Left lobe of liver (tissue), 2 donors: ENCODE results near the gene MXD3. TPM values are rescaled to one million over a fixed set of nuclear protein-coding genes. Genes with fewer than 3 reads are reported as not detected.
"Not testable (repeated sequence)": the region's sequence is repeated elsewhere in the genome, so short reads cannot be mapped to it uniquely, and the experiment has no call there.

Experiments
- ATAC-seq: fragments of 200-7000 bp; cut with Tn5 transposase; one replicate; pipeline ENCODE4 v1.9.1; 2020; ENCODE audit warnings: mild to moderate bottlenecking, moderate library complexity
- DNase-seq: peaks from one replicate; pipeline ENCODE4 v3.0.0-alpha.2; 2020; ENCODE audit warnings: low spot score
- total RNA-seq: library from RNA; stranded (reverse); gene quantifications from one replicate; pipeline ENCODE4 v1.2.1, GENCODE V29; 2021
- donor health status: DM: no; HTN: no; CAD: no; lungs with moderate emphysema.
- donor health status: DM: no; HTN: yes; CAD: no.

Gene MXD3
- total RNA-seq, 1 donor from 2014 or later: 9.4 TPM

DNA sequence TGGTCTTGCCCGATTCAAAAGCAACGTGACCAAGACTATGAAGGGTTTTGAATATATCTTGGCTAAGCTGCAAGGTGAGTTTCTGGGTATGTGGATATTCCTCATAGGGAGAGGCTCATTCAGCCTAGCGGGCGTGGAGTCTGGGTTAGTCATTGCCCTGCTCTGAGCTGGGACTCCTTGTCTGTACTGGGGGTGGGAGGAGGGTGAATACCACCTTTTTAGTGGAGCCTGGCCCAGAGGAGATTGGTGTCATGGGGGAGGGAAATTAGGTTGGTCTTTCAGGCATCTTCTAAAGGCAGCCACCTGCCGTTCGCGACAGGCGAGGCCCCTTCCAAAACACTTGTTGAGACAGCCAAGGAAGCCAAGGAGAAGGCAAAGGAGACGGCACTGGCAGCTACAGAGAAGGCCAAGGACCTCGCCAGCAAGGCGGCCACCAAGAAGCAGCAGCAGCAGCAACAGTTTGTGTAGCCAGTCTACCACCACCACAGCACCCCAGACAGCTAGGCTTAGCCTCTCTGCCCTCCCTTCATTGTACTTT, 5.5 kb downstream of the MXD3 start:
- DNase-seq, ATAC-seq: not testable (repeated sequence)

DNA sequence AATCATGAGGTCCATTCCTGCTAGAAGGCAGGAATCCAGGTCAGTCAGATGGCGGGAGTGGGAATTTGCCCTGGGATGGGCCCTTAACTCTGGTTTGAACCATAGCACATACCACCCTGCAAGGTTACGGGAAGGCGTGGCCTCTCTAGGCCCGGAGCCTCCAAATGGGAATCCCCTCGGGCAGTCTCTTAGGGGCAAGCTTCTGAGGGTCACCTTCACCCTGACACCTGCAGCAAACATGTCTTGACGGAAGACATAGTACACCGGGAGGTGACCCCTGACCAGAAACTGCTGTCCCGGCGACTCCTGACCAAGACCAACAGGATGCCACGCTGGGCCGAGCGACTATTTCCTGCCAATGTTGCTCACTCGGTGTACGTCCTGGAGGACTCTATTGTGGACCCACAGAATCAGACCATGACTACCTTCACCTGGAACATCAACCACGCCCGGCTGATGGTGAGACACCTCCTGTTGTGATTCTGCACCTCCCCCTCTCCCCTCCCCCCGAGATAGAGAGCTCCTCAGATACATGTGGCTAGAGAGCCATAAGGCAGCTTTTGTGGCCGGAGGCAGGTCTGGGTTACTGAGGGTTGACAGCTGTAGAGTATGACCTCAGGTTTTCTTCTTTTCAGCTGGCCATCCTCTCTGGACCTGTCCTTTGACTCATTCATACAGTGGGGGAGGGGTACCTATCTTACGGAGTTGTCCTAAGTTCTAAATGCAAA, 7.1 kb downstream of the MXD3 start:
- DNase-seq (no peak), ATAC-seq (peak; percentile 12)

DNA sequence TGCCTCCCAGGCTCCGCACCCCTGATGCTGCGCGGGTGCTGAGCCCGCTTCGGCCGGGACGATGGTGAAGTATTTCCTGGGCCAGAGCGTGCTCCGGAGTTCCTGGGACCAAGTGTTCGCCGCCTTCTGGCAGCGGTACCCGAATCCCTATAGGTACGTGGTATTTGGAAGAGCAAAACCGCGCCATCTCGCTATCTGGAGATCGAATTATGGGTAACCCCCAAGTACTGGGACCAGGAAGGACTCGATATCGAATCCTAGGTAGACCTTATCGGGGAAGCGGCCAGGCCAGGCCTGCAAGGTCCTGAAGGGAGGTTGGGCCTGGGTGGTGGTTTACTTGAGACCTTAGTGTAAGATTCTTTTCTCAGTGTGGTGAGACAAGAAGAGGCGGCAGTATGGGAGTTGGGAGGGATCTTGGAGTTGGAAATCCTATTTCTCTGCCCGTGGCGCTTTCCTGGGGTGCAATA, 7.7 kb downstream of the MXD3 start:
- DNase-seq: no peak
- peak; percentile 3 for ATAC-seq

DNA sequence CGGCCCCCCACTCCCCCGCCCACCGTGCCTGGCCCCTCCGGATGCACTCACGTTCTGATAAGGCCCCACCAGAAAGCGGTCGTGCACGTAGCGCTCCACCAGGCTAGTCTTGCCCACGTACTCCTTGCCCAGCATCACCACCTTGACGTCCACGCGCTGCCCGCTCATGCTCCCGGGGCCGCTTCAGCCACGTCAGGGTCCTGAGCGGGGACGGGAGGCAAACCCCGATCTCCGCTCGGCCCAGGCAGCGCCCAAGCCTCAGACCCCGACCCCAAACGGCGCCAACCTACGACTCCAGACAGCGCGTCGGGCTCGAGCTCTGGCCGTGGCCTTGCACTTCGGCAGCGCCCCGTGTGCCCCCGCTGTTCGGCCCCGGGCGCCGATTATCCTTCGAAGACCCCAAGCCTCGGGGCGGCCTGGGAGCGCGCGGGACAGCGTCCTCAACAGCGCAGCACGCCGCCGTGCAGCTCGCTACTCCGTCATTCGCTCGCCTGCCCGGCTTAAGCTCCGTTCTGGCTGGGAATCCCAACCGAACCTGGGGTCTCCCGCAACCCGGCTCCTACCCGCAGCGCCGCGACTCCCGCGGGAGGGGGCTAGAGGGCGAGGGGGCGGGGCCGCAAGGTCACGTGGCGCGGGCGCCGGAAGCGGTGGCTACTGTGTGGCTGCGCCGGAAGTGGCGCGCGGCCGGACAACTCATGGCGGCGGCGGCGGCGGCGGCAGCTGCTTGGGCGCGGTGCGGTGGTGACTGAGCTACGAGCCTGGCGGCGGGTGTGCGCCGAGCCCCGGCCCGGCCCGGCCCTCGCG, 8.4 kb downstream of the MXD3 start, which contains the start of the genes PRELID1 and RAB24:
PRELID1 (plus strand) TSS at position 679 of the 804 bp plus-strand sequence. CDS start 187 bp downstream, outside the sequence.
RAB24 (minus strand) TSS at position 599 of the 804 bp plus-strand sequence; CDS start at position 168, 431 bp downstream.
- DNase-seq: peak; percentile 91
- peak; percentile 81 for ATAC-seq

DNA sequence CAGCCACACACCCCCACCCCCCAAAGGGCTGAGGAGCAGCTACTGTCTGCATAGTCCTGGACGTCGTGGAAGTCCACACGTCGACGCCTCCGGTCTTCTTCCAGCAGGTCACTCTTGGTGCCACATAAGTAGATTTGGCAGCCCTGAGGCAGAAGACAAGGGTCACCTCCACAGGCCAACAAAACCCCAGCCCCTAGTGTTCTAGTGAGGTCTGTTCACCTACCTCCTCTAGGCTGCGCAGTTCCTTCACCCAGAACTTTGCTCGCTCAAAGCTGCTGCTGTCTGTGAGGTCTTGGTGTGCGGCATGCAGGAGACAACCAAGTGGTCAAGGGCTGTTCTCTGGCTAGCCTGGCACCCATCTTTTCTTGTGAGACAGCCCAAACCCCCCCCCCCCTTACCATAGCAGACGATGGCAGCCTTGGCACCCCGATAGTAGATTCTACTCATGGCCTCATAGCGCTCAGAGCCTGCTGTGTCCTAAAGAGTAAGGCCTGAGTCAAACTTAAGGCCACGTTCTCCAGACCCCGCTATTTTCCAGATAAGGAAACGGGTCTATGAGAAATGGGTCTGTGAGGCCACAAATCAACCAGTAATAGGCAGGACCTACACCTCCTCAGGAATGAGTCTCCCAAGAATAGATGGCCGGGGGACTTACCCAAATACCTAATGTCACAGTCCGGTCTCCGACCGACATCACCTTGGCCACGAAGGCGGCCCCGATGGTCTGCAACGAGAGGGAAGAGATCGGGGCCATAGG, 9.2 kb downstream of the MXD3 start:
- ATAC-seq (peak; percentile 1), DNase-seq (no peak)

DNA sequence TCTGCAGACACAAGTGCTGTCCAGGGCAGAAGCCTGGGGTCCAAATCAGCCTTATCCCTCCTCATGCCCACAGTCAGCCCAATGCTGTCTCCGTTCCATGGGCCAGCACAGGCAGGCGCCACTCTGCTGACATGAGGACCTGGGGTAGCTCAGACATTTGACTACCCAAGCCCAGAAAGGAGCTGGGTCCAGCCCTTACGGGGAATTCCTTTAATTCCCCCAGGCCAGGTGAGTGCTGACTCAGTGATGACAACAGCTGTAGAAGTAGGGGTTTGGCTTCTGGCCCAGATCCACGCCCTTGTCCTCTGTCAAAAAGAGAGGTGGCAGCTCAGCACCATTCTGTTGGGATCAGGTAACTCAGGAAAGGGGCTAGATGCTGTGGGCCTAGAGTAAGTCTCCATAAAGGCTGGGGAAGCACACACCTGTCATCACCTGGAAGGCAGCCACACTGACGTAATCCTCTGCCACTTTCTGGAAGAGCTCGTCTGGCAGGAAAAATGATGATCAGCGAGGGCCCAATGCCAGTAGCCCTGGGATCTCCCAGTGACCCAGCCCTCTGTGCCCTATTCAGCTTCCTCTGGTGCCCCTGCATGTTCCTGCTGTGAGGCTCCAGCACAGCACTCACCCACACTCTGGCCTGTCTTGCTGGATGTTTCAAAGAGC, 10.1 kb downstream of the MXD3 start:
- DNase-seq: peak; percentile 92

DNA sequence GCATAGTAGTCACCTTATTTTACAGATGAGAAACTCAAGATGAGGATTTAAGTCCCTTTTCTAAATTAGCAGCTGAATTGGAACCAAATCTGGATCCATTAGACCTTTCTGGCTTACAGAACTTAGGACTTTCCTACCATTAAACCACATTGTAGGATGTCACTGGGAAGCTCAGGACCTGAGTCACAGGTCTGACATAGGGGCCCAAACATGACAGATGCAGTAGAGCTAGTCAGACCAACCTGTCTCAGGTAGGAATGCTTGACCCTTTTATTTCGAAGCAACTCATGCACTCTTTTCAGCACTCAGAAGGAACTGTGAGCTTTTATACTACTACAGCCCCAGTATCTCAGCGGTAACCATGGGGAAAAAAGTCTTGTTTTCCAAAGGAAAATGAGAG, 10.7 kb downstream of the MXD3 start:
- no peak for DNase-seq
- ATAC-seq: no peak

More for the DNA sequence above, 10.1 kb downstream of the MXD3 start:
- ATAC-seq: peak; percentile 68

DNA sequence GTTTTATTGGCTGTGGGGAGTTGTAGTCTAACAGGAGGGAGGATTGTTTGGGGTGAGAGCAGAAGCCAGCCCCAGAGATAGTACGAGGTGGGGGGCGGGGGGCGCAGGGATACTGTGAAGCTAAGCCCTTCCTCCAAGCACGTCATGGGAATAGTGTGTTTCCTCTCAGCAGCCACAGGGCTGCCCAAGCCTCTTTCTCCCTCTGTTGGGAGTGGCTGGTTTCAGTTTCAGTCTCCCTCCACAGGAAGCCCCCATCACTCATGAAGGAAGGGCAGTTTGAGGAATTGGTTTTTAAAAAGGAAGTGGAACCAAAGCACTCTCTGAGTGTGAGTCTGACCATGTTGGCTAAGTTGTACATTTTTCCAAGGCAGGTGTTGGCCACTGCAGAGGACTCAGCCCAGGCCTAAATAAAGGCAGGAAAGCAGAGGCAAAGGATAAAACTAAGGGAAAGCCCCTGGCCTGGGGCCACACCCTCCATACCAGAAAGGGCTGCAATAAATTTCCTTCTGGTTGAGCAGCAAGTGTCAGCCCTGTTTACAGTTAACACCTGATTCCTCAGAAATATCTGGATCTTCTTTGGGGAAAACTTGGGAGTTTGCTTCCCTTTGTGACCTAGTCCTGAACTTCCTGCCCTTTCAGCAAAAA, 11.3 kb downstream of the MXD3 start:
- ATAC-seq (no peak), DNase-seq (no peak)

DNA sequence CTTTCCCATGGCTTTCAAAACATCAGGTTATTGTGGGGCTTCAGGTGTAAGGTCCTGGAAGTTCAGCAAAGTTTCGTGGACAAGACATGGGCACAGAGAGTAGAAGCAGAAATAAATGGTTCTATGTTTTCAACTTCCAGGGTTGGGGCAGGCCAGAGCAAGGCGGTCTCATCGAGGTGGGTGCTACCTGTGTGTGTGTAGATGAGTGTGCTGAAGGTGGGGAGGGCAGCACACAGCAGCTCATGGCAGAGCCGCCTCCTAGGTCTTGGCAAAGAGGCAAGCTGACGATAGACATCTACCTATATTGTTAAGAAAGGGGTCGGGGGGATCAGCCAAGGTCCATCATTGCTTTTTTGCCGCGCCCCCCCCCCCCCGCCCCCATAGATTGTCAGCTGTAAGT, 12.0 kb downstream of the MXD3 start:
- no peak for ATAC-seq
- DNase-seq: no peak

DNA sequence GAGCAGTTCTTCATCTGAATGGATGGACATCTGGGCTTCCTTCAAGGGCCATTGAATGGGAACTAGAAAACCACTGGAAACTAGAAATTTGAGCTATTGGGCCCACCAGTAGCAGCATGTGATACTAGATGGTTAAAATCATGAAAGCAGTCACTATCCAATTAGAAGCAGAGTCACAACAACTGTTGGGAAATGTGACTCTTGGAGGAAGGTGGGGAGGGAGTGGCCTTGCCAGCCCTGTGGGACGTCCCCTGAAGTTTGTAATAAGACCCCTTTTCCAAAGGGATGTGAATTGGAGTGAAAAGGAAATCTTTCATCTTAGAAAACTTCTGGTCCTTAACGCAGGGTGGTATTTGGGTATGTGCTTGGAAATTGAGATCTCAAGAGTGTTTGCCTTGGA, 13.8 kb downstream of the MXD3 start:
- no peak for ATAC-seq
- DNase-seq: no peak

DNA sequence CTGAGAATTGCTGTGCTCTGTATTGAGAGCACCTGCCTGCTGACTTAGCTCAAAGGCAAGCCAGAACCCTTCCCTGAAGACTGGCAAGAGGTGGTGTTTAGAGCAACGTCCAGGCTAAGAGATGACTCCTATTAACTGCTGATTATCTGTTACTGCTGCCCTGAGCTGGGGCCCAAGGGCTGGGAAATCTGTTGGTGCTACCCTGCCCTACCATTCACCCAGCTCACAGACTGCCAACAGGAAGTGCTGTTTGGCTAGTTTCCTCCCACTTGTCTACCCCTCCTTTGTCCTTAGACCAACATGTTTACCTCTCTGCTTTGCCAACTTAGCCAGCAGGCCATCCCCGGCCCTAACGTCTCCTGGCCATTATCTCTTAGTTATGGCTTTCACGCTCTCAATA, 15.1 kb downstream of the MXD3 start:
- DNase-seq (no peak), ATAC-seq (peak; percentile 7)

DNA sequence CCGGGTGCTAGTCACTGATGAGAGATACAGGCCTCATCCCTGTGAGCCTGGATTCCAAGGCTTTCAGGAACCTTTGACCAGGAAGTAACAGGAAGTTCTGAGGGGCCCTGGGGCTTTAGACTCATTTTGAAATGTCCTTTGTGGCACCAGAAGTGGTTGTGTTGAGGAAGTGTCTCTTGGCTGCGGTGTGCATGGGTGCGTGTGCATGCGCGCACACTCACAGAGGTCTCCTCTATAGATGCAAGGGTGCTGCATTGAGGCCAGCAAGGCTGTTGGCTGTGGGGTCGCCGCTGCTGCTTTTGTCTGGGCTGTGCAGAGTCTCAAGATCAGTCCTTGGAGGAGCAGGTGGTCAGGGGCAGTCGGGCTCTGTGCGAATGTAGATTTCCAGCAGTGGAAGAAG, 15.8 kb downstream of the MXD3 start:
- ATAC-seq (no peak), DNase-seq (no peak)

DNA sequence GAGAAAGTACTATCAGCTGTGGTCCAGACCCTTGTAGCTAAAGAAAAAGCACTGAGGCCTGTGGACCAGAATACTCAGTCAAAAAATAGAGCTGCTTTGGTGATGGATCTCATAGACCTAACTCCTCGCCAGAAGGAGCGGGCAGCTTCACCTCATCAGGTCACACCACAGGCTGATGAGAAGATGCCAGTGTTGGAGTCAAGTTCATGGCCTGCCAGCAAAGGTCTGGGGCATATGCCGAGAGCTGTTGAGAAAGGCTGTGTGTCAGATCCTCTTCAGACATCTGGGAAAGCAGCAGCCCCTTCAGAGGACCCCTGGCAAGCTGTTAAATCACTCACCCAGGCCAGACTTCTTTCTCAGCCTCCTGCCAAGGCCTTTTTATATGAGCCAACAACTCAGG, 17.1 kb downstream of the MXD3 start:
- ATAC-seq (no peak), DNase-seq (no peak)

DNA sequence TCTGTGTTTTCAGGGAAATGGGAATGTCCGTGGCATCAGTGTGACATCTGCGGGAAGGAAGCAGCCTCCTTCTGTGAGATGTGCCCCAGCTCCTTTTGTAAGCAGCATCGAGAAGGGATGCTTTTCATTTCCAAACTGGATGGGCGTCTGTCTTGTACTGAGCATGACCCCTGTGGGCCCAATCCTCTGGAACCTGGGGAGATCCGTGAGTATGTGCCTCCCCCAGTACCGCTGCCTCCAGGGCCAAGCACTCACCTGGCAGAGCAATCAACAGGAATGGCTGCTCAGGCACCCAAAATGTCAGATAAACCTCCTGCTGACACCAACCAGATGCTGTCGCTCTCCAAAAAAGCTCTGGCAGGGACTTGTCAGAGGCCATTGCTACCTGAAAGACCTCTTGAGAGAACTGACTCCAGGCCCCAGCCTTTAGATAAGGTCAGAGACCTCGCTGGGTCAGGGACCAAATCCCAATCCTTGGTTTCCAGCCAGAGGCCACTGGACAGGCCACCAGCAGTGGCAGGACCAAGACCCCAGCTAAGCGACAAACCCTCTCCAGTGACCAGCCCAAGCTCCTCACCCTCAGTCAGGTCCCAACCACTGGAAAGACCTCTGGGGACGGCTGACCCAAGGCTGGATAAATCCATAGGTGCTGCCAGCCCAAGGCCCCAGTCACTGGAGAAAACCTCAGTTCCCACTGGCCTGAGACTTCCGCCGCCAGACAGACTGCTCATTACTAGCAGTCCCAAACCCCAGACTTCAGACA, 17.7 kb downstream of the MXD3 start:
- ATAC-seq (no peak), DNase-seq (no peak)

DNA sequence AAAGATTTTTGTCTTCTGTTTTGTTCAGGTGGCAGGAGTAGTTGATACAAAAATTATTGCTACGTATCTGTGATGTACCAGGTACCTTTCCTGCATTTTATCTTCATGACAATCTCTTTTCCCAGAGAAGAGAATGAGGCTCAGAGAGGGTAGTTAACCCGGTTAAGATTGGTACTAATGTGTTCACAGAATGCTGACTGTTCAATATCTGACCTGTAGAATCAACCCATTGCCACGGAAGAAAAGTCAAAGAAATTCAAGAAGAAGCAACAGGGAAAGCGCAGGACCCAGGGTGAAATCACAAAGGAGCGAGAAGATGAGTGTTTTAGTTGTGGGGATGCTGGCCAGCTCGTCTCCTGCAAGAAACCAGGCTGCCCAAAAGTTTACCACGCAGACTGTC, 20.0 kb downstream of the MXD3 start:
- DNase-seq (no peak), ATAC-seq (no peak)

DNA sequence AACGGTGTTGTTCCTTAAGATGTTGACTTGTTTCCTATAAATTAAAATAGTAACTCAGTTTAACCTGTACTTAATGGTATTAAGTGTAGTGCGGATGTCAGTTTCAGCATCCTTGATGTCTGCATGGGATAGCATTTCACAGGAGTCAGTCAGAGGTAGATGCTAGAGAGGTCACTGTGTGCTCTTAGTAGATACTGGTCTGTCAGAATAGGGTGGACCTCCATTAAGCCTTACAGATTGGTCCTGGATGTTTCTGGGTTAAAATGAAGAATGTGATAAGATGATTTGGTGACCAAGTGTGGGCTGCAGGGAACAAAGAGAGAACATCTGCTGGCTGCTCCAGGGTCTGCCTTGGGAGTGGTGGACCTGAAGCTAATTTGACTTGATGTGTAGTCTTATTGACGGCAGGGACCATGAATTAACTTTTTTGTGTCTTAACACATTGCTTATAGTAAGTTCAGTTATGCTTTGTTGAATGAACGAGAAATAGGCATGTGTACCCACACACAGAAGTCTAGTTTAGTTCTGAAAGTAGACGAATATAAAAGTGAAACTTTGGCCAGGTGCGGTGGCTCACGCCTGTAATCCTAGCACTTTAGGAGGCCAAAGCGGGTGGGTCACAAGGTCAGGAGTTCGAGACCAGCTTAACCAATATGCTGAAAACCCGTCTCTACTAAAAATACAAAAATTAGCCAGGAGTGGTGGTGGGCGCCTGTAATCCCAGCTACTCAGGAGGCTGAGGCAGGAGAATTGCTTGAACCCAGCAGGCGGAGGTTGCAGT, 20.7 kb downstream of the MXD3 start:
- ATAC-seq (no peak), DNase-seq (no peak)

DNA sequence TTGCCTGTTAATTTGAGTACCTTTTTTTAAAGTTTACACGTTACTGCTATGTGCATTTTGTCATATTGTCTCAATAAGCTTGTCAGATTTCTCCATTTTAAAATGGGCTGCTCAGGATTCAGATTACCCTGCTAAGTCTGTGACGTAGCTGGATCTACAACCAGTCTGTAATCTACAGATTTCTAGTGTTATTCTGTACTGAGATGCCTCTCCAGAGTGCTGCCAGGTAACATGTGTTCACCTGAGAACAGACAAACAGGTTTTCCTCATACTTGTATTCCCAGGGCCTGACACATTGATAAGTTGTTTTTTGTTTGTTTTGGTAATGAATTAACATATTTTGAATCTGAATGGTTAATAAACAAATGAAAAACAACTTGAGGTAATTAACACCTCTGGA, 23.5 kb downstream of the MXD3 start:
- DNase-seq: no peak
- ATAC-seq: no peak

DNA sequence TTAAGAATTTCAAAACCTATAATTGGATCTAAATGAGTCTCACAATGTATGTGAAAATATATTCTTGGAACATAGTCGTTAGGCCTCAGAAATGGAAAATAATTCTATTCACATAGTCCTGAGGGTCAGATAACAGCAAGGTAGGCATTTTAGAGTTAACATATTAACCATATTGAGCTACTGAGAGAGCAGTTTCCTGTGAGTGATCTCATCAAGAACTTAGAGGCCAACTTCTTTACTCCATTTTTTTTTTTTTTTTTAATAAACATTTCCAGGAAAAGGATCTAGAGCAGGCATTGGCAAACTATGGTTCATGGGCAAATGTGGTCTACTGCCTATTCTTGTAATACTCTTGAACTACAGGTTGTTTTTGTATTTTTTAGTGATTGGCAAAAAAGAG, 34.8 kb downstream of the MXD3 start:
- no peak for ATAC-seq
- DNase-seq: no peak
